Right cardiac atrium (tissue), 5 donors: ENCODE measurements around the gene CSTPP1. TPM values are rescaled to one million over a fixed set of nuclear protein-coding genes. Genes with fewer than 3 reads are reported as not detected.

Source experiments
- ATAC-seq, 2 donors: fragments of 200-7000 bp; cut with Tn5 transposase; one replicate each; pipeline versions ENCODE4 v1.8.0 to v1.9.1; 2020; ENCODE audit warnings: moderate library complexity in 2 of 2, mild to moderate bottlenecking in 1 of 2
- DNase-seq, 3 donors: peaks; one replicate each; pipeline ENCODE4 v3.0.0-alpha.2; 2020
- H3K27ac ChIP-seq: one replicate; pipeline ENCODE4 v1.5.1; 2013; ENCODE audit warnings: mild to moderate bottlenecking, low read length, control low read depth, moderate library complexity
- H3K27me3 ChIP-seq: one replicate; pipeline ENCODE4 v1.6.1; 2013; ENCODE audit not compliant: control insufficient read depth, insufficient read depth
- H3K4me1 ChIP-seq: one replicate; pipeline ENCODE4 v1.6.1; 2013; ENCODE audit warnings: low read length; ENCODE audit not compliant: control insufficient read depth, insufficient read depth
- H3K4me3 ChIP-seq: one replicate; pipeline ENCODE4 v1.5.1; 2013; ENCODE audit warnings: low read length, control low read depth
- H3K9me3 ChIP-seq: one replicate; pipeline ENCODE4 v1.6.1; 2013; ENCODE audit warnings: low read length; ENCODE audit not compliant: control insufficient read depth
- WGBS: extraction: QIAGEN DNeasy Blood & Tissue Kit; methylation state at CpG from one replicate; pipeline ENCODE4 v1.1.7; 2013; 5-methylcytosine and 5-hydroxymethylcytosine counted together
- intact Hi-C, 4 donors: fragments of 100-400 bp; cut with DNase I; formaldehyde crosslinking; loops; one replicate each; pipeline versions ENCODE4 v1.11.0 to v1.14.0; 2022 to 2023
- polyA plus RNA-seq: library from polyadenylated mRNA; stranded (reverse); fragments of 200-250 nt; gene quantifications from one replicate; pipeline ENCODE4 v1.2.3, GENCODE V29; 2013
- total RNA-seq, 4 donors: library from RNA; stranded (reverse); fragmentation: NEBNext Ultra II Directional; extraction: Animal tissue kit (Norgen Biotek cat#: 25700); gene quantifications; one replicate each; pipeline ENCODE4 v1.2.1, GENCODE V29; 2021
- donor health status: healthy with polysubstance abuse.
- donor health status: DM: no; HTN: yes; CAD: no.
- donor health status: DM: no; HTN: no; CAD: no.
- donor health status: DM: no; HTN: yes; CAD: no; lungs with severe emphysema.
- donor health status: DM: yes; HTN: yes; CAD: no.

Gene CSTPP1
- total and polyA plus RNA-seq, 5 donors, result 12.7 to 17.5 (median 15.6) TPM

DNA sequence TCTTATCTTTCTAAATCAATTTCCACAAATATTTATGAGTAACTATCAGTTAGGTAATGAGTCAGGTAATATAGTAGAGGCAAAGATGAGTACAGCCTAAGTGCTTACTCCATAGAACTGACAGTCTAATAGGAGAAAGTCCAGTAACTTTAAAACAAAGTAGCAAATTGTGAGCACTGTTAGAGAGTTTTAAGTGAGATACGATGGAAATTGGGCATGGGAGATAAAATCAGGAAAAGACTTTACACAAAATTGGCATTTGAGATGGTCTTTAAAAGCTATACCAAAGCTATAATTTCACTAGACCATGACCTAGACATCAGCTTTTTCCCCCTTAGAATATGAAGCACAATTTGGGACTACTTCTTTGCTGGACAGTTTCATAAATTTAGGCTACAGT is 113.7 kb downstream of the CSTPP1 start:
- intact Hi-C loops, result no loop called here
- H3K27me3 ChIP-seq, result no peaks in the 10 kb centered on the region
- H3K4me1 ChIP-seq, result peaks cover 1% of the 10 kb centered on the region
- DNase-seq, result no peak
- H3K27ac ChIP-seq, result no peak overlapping the region
- WGBS, result 99% methylated on average over 1 of the region's 1 CpG
- no peaks in the 10 kb centered on the region for H3K9me3 ChIP-seq
- ATAC-seq, result no peak
- H3K4me3 ChIP-seq, result no peak overlapping the region

- Histone ChIP-seq H3K9me3 (no peaks in the 10 kb centered on the region), H3K27me3 (no peaks in the 10 kb centered on the region), H3K27ac (no peak overlapping the region), H3K4me1 (peaks cover 1% of the 10 kb centered on the region), H3K4me3 (no peak overlapping the region)
- intact Hi-C loops, result no loop called here
- WGBS, result 23% methylated on average over 1 of the region's 1 CpG
- peak in 2 of 3 donors; percentile 25 to 61 for DNase-seq
- ATAC-seq, result peak; percentile 85 to 90
Measured at GRCh38 chr11:47051217-47051616, 114.7 kb downstream of the CSTPP1 start.

DNA sequence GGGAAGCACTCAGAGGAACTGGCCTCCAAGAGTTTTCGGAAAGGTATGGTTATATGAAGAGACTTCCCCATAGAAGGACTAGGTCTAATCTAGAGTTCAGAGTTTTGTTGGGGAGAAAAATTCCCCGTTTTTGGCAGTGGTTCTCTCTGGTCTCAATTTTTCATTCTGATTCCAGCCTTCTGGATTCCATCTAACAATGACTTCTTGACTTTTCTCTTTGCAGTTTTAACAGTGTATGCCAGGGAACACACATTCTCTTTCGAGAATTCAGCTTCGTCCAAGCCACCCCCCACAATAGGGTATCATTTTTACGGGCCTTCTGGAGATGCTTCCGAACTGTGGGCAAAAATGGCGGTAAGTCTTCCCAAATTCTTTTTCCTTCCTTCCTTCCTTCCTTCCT is 115.6 kb downstream of the CSTPP1 start:
- no peak for DNase-seq
- Histone ChIP-seq H3K9me3 (no peaks in the 10 kb centered on the region), H3K4me3 (no peak overlapping the region), H3K27me3 (no peaks in the 10 kb centered on the region), H3K27ac (no peak overlapping the region), H3K4me1 (peaks cover 1% of the 10 kb centered on the region)
- intact Hi-C loops, result no loop called here
- ATAC-seq, result peak in 1 of 2 donors; percentile 36
- 70% methylated on average over 7 of the region's 7 CpGs for WGBS

DNA sequence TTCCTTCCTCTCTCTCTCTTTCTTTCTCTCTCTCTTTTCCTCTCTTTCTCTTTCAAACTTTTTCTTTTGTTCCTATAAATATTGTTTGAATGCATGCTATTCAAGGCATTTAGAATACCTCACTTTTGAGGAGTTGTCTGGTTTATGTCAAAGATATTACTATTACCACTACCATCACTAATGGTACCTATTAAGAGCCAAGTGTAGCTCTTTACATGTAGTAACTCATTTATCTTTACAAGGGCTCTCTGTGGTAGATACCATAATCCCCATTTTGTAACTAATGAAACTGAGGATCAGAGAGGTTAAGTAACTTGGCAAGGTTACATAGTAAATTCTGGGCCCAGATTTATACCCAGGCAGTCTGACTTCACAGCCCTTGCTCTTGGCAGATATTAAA is 116.0 kb downstream of the CSTPP1 start:
- H3K27me3 ChIP-seq, result no peaks in the 10 kb centered on the region
- ATAC-seq, result no peak
- H3K9me3 ChIP-seq, result no peaks in the 10 kb centered on the region
- H3K4me1 ChIP-seq, result peaks cover 1% of the 10 kb centered on the region
- no peak overlapping the region for H3K27ac ChIP-seq
- no peak for DNase-seq
- intact Hi-C loops, result no loop called here
- H3K4me3 ChIP-seq, result no peak overlapping the region

DNA sequence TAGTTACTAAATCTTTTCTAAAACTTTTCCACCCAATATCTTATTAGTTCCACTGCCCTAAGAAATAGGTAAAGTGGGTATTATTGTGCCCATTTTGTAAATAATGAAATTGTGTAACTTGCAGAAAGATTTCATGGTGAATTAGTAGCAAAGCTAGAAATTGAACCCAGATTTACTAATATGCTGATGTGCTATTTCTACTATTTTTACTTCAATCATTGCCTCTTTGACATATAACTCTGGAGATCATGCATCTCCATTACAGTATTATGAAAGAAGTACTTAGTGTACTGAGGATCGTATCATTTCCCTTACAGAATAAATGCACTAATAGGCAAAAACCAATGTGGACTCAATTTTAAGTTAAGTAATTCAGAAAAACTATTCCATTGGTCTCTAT is 119.0 kb downstream of the CSTPP1 start:
- no peak for DNase-seq
- intact Hi-C loops, result no loop called here
- 87% methylated on average over 1 of the region's 1 CpG for WGBS

GRCh38 chr11:47056261-47056915 is 119.8 kb downstream of the CSTPP1 start:
- peaks cover 1% of the 10 kb centered on the region for H3K4me1 ChIP-seq
- intact Hi-C loops, result no loop called here
- H3K27me3 ChIP-seq, result no peaks in the 10 kb centered on the region
- DNase-seq (no peak), ATAC-seq (no peak)
- H3K9me3 ChIP-seq, result no peaks in the 10 kb centered on the region
- no peak overlapping the region for H3K27ac ChIP-seq
- 59% methylated on average over 3 of the region's 3 CpGs for WGBS
- H3K4me3 ChIP-seq, result no peak overlapping the region

More for the DNA sequence above, 119.0 kb downstream of the CSTPP1 start:
- Histone ChIP-seq H3K27ac (no peak overlapping the region), H3K9me3 (no peaks in the 10 kb centered on the region), H3K4me3 (no peak overlapping the region), H3K4me1 (peaks cover 1% of the 10 kb centered on the region), H3K27me3 (no peaks in the 10 kb centered on the region)
- no peak for ATAC-seq

- no peaks in the 10 kb centered on the region for H3K27me3 ChIP-seq
- no peak for DNase-seq
- no peak overlapping the region for H3K27ac ChIP-seq
- no peaks in the 10 kb centered on the region for H3K9me3 ChIP-seq
- intact Hi-C loops, result no loop called here
- no peaks in the 10 kb centered on the region for H3K4me1 ChIP-seq
- H3K4me3 ChIP-seq, result no peak overlapping the region
- no peak for ATAC-seq
Measured at GRCh38 chr11:47057365-47057764, 120.8 kb downstream of the CSTPP1 start.

GRCh38 chr11:47060807-47061206 is 124.2 kb downstream of the CSTPP1 start:
- no peak for ATAC-seq

GRCh38 chr11:47061429-47062178 is 125.0 kb downstream of the CSTPP1 start:
- 79% methylated on average over 3 of the region's 3 CpGs for WGBS
- Histone ChIP-seq H3K9me3 (no peaks in the 10 kb centered on the region), H3K4me1 (no peaks in the 10 kb centered on the region), H3K27ac (no peak overlapping the region), H3K4me3 (no peak overlapping the region), H3K27me3 (no peaks in the 10 kb centered on the region)
- DNase-seq (no peak), ATAC-seq (no peak)
- intact Hi-C loops, result no loop called here

More at GRCh38 chr11:47060807-47061206, 124.2 kb downstream of the CSTPP1 start:
- H3K4me3 ChIP-seq, result no peak overlapping the region
- 67% methylated on average over 2 of the region's 2 CpGs for WGBS
- intact Hi-C loops, result no loop called here
- no peaks in the 10 kb centered on the region for H3K27me3 ChIP-seq
- DNase-seq, result no peak
- no peak overlapping the region for H3K27ac ChIP-seq
- H3K4me1 ChIP-seq, result no peaks in the 10 kb centered on the region
- no peaks in the 10 kb centered on the region for H3K9me3 ChIP-seq

DNA sequence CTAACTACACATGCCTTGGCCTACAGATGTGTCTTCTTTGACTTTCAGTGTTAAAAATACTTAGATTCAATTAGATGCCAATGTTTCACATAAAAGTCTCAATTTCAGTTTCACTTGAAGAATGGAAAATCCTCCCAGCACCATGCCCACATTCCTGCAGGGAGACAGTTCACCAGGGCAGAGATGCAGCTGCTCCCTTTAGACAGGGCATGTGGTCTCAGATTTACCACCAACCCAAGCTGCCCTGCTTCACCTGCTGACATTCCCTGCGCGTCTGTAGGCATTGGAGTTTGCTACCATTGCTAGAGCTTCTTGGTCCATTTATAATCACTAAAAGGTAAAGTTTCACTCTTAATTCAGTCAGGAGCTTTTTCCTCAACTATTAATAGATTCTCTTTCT is 126.2 kb downstream of the CSTPP1 start:
- Histone ChIP-seq H3K4me3 (no peak overlapping the region), H3K4me1 (no peaks in the 10 kb centered on the region), H3K9me3 (no peaks in the 10 kb centered on the region), H3K27ac (no peak overlapping the region), H3K27me3 (no peaks in the 10 kb centered on the region)
- WGBS, result 93% methylated on average over 2 of the region's 2 CpGs
- DNase-seq (no peak), ATAC-seq (no peak)
- intact Hi-C loops, result no loop called here

DNA sequence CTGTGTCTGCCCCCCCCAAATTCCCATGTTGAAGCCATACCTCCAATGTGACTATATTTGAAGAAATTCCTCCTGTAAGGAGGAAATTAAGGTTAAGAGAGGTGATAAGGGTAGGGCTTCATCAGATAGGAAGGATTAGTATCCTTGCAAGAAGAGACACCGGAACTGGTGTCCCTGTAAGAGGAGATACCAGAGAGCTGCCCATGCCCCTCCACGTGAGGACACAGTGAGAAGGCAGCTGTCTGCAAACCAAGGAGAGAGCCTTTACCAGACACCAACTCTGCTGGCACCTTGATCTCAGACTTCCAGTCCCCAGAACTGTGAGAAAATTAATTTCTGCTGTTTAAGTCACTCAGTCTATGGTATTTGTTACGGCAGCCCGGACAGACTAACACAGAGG is 130.8 kb downstream of the CSTPP1 start:
- intact Hi-C loops, result no loop called here
- Histone ChIP-seq H3K9me3 (no peaks in the 10 kb centered on the region), H3K27me3 (no peaks in the 10 kb centered on the region), H3K4me1 (no peaks in the 10 kb centered on the region), H3K4me3 (no peak overlapping the region), H3K27ac (no peak overlapping the region)
- ATAC-seq (no peak), DNase-seq (no peak)
- WGBS, result 90% methylated on average over 4 of the region's 4 CpGs
